IMR-90 (cell line): ENCODE results near the gene ZNF200. TPM values are rescaled to one million over a fixed set of nuclear protein-coding genes. Genes with fewer than 3 reads are reported as not detected.

Experiments
- ATAC-seq: fragments of 200-7000 bp; cut with Tn5 transposase; 2 replicates; pipeline ENCODE4 v1.9.1; 2020; ENCODE audit warnings: low read depth, mild to moderate bottlenecking, moderate library complexity
- BruUV-seq: library from RNA; stranded (reverse); fragments of 400-500 nt; replicated peaks from 2 replicates; lab custom pipeline; 2021; lab: Mats Ljungman, UMichigan
- CTCF ChIA-PET: fragments of 300-600 bp; formaldehyde crosslinking; extraction: SDS; loops from one replicate; lab custom pipeline; 2021; ENCODE audit warnings: antibody characterized with exemption; lab: Yijun Ruan, JAX
- POLR2A ChIA-PET: fragments of 300-600 bp; sonication (Branson Sonifier 250); formaldehyde crosslinking; loops from one replicate; lab custom pipeline; 2022; ENCODE audit warnings: antibody characterized with exemption; ENCODE audit not compliant: unreplicated experiment; lab: Charles Lee
- DNase-seq: peaks from one replicate; pipeline ENCODE4 v3.0.0; 2013
- H2AFZ ChIP-seq: replicated peaks from 2 replicates; pipeline ENCODE3; 2013; ENCODE audit warnings: low read length, mild to moderate bottlenecking; ENCODE audit not compliant: poor library complexity
- H2AK5ac ChIP-seq: 2 replicates; pipeline ENCODE4 v1.6.1; 2013; ENCODE audit warnings: low read depth, low read length, inconsistent platforms
- H2AK9ac ChIP-seq: replicated peaks from 2 replicates; pipeline ENCODE3; 2013; ENCODE audit warnings: mild to moderate bottlenecking, low read depth, low read length, moderate library complexity; ENCODE audit not compliant: poor library complexity
- H2BK120ac ChIP-seq: 2 replicates; pipeline ENCODE4 v1.6.1; 2013; ENCODE audit warnings: low read depth, low read length, inconsistent platforms
- H2BK15ac ChIP-seq: 3 replicates; pipeline ENCODE4 v1.6.1; 2013; ENCODE audit warnings: low read depth, low read length, inconsistent platforms
- H2BK20ac ChIP-seq: 2 replicates; pipeline ENCODE4 v1.6.1; 2013; ENCODE audit warnings: low read depth, mild to moderate bottlenecking, inconsistent platforms, low read length, moderate library complexity
- H2BK5ac ChIP-seq: 2 replicates; pipeline ENCODE4 v1.6.1; 2013; ENCODE audit warnings: mild to moderate bottlenecking, low read depth, low read length, inconsistent platforms; ENCODE audit not compliant: poor library complexity, severe bottlenecking
- H3K14ac ChIP-seq: replicated peaks from 2 replicates; pipeline ENCODE4 v1.6.1; 2013; ENCODE audit warnings: low read depth, low read length, inconsistent platforms
- H3K18ac ChIP-seq: 2 replicates; pipeline ENCODE4 v1.6.1; 2013; ENCODE audit warnings: low read depth, low read length, control low read depth
- H3K23ac ChIP-seq: 2 replicates; pipeline ENCODE4 v1.6.1; 2013; ENCODE audit warnings: low read depth, low read length, inconsistent platforms
- H3K27ac ChIP-seq: 2 replicates; pipeline ENCODE4 v1.5.1; 2013; ENCODE audit warnings: mild to moderate bottlenecking, control low read depth, low read length; ENCODE audit not compliant: insufficient read depth
- H3K27me3 ChIP-seq: 2 replicates; pipeline ENCODE4 v1.6.1; 2013; ENCODE audit warnings: low read length; ENCODE audit not compliant: control insufficient read depth, insufficient read depth
- H3K36me3 ChIP-seq: 2 replicates; pipeline ENCODE4 v1.6.1; 2013; ENCODE audit warnings: low read length, mixed read lengths; ENCODE audit not compliant: control insufficient read depth, insufficient read depth
- H3K4ac ChIP-seq: 2 replicates; pipeline ENCODE4 v1.6.1; 2013; ENCODE audit warnings: low read depth, low read length, inconsistent platforms
- H3K4me1 ChIP-seq: 2 replicates; pipeline ENCODE4 v1.6.1; 2013; ENCODE audit warnings: low read length, mixed read lengths; ENCODE audit not compliant: control insufficient read depth, insufficient read depth
- H3K4me2 ChIP-seq: 2 replicates; pipeline ENCODE4 v1.6.1; 2013; ENCODE audit warnings: low read depth, mild to moderate bottlenecking, control low read depth, low read length, moderate library complexity
- H3K4me3 ChIP-seq: 2 replicates; pipeline ENCODE4 v1.5.1; 2013; ENCODE audit warnings: low read depth, mild to moderate bottlenecking, control low read depth, low read length, moderate library complexity; ENCODE audit not compliant: insufficient read depth
- H3K56ac ChIP-seq: 2 replicates; pipeline ENCODE4 v1.6.1; 2013; ENCODE audit warnings: low read length, inconsistent platforms; ENCODE audit not compliant: insufficient read depth; ENCODE audit errors: extremely low read depth
- H3K79me1 ChIP-seq, 2 experiments: 2 replicates each; pipeline ENCODE4 v1.6.1; 2013; ENCODE audit warnings: low read length in 2 of 2, inconsistent platforms in 1 of 2, low read depth in 1 of 2
- H3K9ac ChIP-seq: 2 replicates; pipeline ENCODE4 v1.6.1; 2013; ENCODE audit warnings: low read depth, low read length, control low read depth
- H3K9me1 ChIP-seq: 2 replicates; pipeline ENCODE4 v1.6.1; 2013; ENCODE audit warnings: low read length, inconsistent platforms; ENCODE audit not compliant: insufficient read depth
- H3K9me3 ChIP-seq: 2 replicates; pipeline ENCODE4 v1.6.1; 2013; ENCODE audit warnings: low read length; ENCODE audit not compliant: control insufficient read depth, insufficient read depth
- H4K20me1 ChIP-seq: 2 replicates; pipeline ENCODE4 v1.6.1; 2013; ENCODE audit warnings: low read length, inconsistent platforms; ENCODE audit not compliant: insufficient read depth
- H4K5ac ChIP-seq: 2 replicates; pipeline ENCODE4 v1.6.1; 2013; ENCODE audit warnings: mild to moderate bottlenecking, low read depth, low read length, control low read depth
- H4K8ac ChIP-seq, 2 experiments: 2 replicates each; pipeline ENCODE4 v1.6.1; 2013; ENCODE audit warnings: low read depth in 2 of 2, low read length in 2 of 2, control low read depth in 1 of 2, inconsistent platforms in 1 of 2
- H4K91ac ChIP-seq: 2 replicates; pipeline ENCODE4 v1.6.1; 2013; ENCODE audit warnings: low read depth, low read length, inconsistent platforms; ENCODE audit not compliant: insufficient read depth
- BHLHE40 ChIP-seq: fragments of 150-350 bp; IDR thresholded peaks from 2 replicates; pipeline ENCODE4 v1.6.1; 2016; ENCODE audit warnings: mild to moderate bottlenecking, low read depth, low read length
- CEBPB ChIP-seq: IDR thresholded peaks from 2 replicates; pipeline ENCODE4 v1.6.1; 2012; ENCODE audit warnings: low read depth, low read length, improper control_type of control experiment
- CHD1 ChIP-seq: IDR thresholded peaks from 2 replicates; pipeline ENCODE4 v1.6.1; 2012; ENCODE audit warnings: low read depth, low read length, improper control_type of control experiment
- FOS ChIP-seq: fragments of 150-350 bp; IDR thresholded peaks from 2 replicates; pipeline ENCODE4 v1.6.1; 2016; ENCODE audit warnings: low read depth, low read length
- MAFK ChIP-seq: IDR thresholded peaks from 2 replicates; pipeline ENCODE4 v1.6.1; 2012; ENCODE audit warnings: low read depth, low read length, improper control_type of control experiment
- MAZ ChIP-seq: IDR thresholded peaks from 2 replicates; pipeline ENCODE4 v1.6.1; 2012; ENCODE audit warnings: low read depth, mild to moderate bottlenecking, low read length, improper control_type of control experiment, moderate library complexity, borderline replicate concordance
- MXI1 ChIP-seq: IDR thresholded peaks from 2 replicates; pipeline ENCODE4 v1.6.1; 2012; ENCODE audit warnings: low read depth, mild to moderate bottlenecking, low read length, moderate library complexity, borderline replicate concordance
- NFE2L2 ChIP-seq: fragments of 150-350 bp; IDR thresholded peaks from 2 replicates; pipeline ENCODE4 v1.6.1; 2016; ENCODE audit warnings: low read depth, mild to moderate bottlenecking, low read length
- POLR2A ChIP-seq: IDR thresholded peaks from 2 replicates; pipeline ENCODE4 v1.6.1; 2012; ENCODE audit warnings: mild to moderate bottlenecking, low read depth, low read length
- RAD21 ChIP-seq: IDR thresholded peaks from 2 replicates; pipeline ENCODE4 v1.6.1; 2012; ENCODE audit warnings: low read length, improper control_type of control experiment
- RCOR1 ChIP-seq: IDR thresholded peaks from 2 replicates; pipeline ENCODE4 v1.6.1; 2012; ENCODE audit warnings: mild to moderate bottlenecking, low read length, improper control_type of control experiment; ENCODE audit not compliant: insufficient replicate concordance
- RFX5 ChIP-seq: IDR thresholded peaks from 2 replicates; pipeline ENCODE4 v1.8.0; 2012; ENCODE audit warnings: low read depth, mild to moderate bottlenecking, low read length, moderate library complexity
- SMC3 ChIP-seq: fragments of 150-350 bp; IDR thresholded peaks from 2 replicates; pipeline ENCODE4 v1.6.1; 2016; ENCODE audit warnings: low read depth, mild to moderate bottlenecking, antibody characterized with exemption, low read length, moderate library complexity
- WGBS, 2 experiments: methylation state at CpG; one replicate each; pipeline versions ENCODE4 v1.1.5 to v1.1.7; 2013; ENCODE audit warnings: missing lambda C conversion rate in 2 of 2; ENCODE audit not compliant: insufficient read length in 1 of 2; ENCODE audit errors: extremely low coverage in 2 of 2; 5-methylcytosine and 5-hydroxymethylcytosine counted together
- dilution Hi-C: fragments of 300-500 bp; cut with HindIII; formaldehyde crosslinking; loops from one replicate; pipeline ENCODE4 v1.14.3; 2018; ENCODE audit warnings: low sequenced_read_pairs; ENCODE audit not compliant: unreplicated experiment
- in situ Hi-C: fragments of 300-500 bp; cut with MboI; formaldehyde crosslinking; loops from 3 replicates; pipeline ENCODE4 v1.14.3; 2019; ENCODE audit warnings: low sequenced_read_pairs, inconsistent platforms, mixed read lengths
- intact Hi-C: fragments of 100-400 bp; cut with micrococcal nuclease; formaldehyde crosslinking; loops from 2 replicates; pipeline ENCODE4 v1.10.0; 2022
- polyA plus RNA-seq, 3 experiments: library from polyadenylated mRNA; depleted of rRNA; stranded (reverse); fragments of >200 nt; gene quantifications; 2 replicates each; pipeline ENCODE4 v1.2.3, GENCODE V29; 2012; ENCODE audit warnings: low replicate concordance in 1 of 3
- total RNA-seq: library from RNA; depleted of rRNA; stranded (reverse); fragments of >200 nt; gene quantifications from 2 replicates; pipeline ENCODE4 v1.2.3, GENCODE V29; 2012
- TF ChIP-seq, protein P1 (sequence below): conservative IDR thresholded peaks from 2 replicates; pipeline ENCODE4 v1.5.1; 2012; ENCODE audit warnings: mild to moderate bottlenecking, low read depth, low read length, improper control_type of control experiment
- TF ChIP-seq, protein P2 (sequence below): fragments of 150-350 bp; IDR thresholded peaks from 2 replicates; pipeline ENCODE4 v1.6.1; 2017; ENCODE audit warnings: mild to moderate bottlenecking, antibody characterized with exemption, low read length, low read depth
- TF ChIP-seq, protein P3 (sequence below): fragments of 150-350 bp; IDR thresholded peaks from 2 replicates; pipeline ENCODE4 v1.6.1; 2016; ENCODE audit warnings: low read depth, mild to moderate bottlenecking, low read length, moderate library complexity, borderline replicate concordance

ZNF200 gene
- total and polyA plus RNA-seq, 2 of the 4 experiments (the other 2 are of a cell fraction) = 3.7 to 7.5 TPM

DNA sequence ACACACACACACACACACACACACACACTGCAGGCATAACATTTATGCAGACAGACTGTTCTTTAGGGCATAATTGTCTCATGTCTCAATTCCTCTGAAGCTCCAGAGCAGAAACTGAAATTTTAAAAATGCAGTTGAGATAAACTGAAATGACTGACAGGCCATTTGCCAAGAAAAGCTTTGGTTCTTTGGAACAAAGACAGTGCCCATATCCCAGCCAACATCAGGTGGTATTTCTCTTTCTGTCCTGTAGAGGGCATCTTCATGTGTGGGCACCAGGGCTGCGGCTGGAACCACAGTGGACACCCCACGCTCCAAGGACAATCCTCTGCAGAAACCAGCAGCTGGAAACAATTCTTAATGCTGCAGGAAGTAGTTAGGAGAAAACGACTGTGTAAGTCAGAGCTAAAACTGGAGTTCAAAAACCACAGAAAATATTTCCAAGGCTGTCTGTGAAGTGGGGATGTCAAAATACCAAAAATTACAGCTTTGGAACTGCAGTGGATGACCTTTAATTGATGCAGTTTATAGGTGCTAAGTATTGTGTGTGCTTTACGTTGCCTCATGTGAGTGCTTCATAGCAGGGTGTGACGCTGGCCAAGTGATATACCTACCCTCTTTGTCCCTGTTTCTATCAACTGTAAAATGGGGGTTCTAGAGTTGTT, 32.0 kb upstream of the ZNF200 start:
- H4K8ac ChIP-seq = no peak overlapping the region
- peaks cover 0 to 5% of the 10 kb centered on the region in 2 experiments; a peak in 2 of 4 replicates for H3K79me1 ChIP-seq
- no peak overlapping the region for H3K56ac ChIP-seq
- dilution Hi-C loops (no loop called here), intact Hi-C loops (no loop called here), in situ Hi-C loops (no loop called here)
- ChIA-PET CTCF (interaction anchor here (0.6 to 1.0 kb wide), 3 partner anchors 10 to 61 kb away, joined by 3 read pairs; no protein-coding TSS in a partner anchor), POLR2A (no interaction called here)
- no peaks in the 10 kb centered on the region for H3K27me3 ChIP-seq
- no peak overlapping the region for H2BK5ac ChIP-seq
- no peaks in the 10 kb centered on the region; the same call in 1 of the 2 replicates for H3K9me1 ChIP-seq
- ATAC-seq (no peak), DNase-seq (peak; percentile 35)
- no peak overlapping the region for H2BK120ac ChIP-seq
- H4K91ac ChIP-seq = no peak overlapping the region
- H3K27ac ChIP-seq = no peak overlapping the region
- no peak overlapping the region for H3K4ac ChIP-seq
- H4K20me1 ChIP-seq = no peaks in the 10 kb centered on the region
- H3K9ac ChIP-seq = no peak overlapping the region
- no peak overlapping the region for H3K23ac ChIP-seq
- no peak overlapping the region for H2AFZ ChIP-seq
- no peak overlapping the region for H2AK9ac ChIP-seq
- no peak overlapping the region for H3K14ac ChIP-seq
- no peak overlapping the region for H4K5ac ChIP-seq
- no peak overlapping the region for H2AK5ac ChIP-seq
- no peak overlapping the region for H3K18ac ChIP-seq
- no peak overlapping the region for H3K4me3 ChIP-seq
- no TSS peak for BruUV-seq
- 0 out of 2 replicates have a peak, but pooled peaks cover 2% of the 10 kb centered on the region for H3K4me1 ChIP-seq
- no peak overlapping the region for H2BK20ac ChIP-seq
- H3K9me3 ChIP-seq = no peaks in the 10 kb centered on the region
- H3K36me3 ChIP-seq = no peaks in the 10 kb centered on the region
- no peak overlapping the region for H2BK15ac ChIP-seq
- TF ChIP-seq RCOR1 (no peak), MAFK (no peak), RFX5 (no peak), RAD21 (peak; percentile 37), CHD1 (no peak), CEBPB (no peak), SMC3 (0 out of 2 replicates have a peak, but pooled peaks have one; percentile 14), BHLHE40 (no peak), POLR2A (no peak), MXI1 (no peak), FOS (no peak), NFE2L2 (no peak), MAZ (no peak)
- TF ChIP-seq, protein P1, sequence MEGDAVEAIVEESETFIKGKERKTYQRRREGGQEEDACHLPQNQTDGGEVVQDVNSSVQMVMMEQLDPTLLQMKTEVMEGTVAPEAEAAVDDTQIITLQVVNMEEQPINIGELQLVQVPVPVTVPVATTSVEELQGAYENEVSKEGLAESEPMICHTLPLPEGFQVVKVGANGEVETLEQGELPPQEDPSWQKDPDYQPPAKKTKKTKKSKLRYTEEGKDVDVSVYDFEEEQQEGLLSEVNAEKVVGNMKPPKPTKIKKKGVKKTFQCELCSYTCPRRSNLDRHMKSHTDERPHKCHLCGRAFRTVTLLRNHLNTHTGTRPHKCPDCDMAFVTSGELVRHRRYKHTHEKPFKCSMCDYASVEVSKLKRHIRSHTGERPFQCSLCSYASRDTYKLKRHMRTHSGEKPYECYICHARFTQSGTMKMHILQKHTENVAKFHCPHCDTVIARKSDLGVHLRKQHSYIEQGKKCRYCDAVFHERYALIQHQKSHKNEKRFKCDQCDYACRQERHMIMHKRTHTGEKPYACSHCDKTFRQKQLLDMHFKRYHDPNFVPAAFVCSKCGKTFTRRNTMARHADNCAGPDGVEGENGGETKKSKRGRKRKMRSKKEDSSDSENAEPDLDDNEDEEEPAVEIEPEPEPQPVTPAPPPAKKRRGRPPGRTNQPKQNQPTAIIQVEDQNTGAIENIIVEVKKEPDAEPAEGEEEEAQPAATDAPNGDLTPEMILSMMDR = peak; percentile 48
- TF ChIP-seq, protein P2, sequence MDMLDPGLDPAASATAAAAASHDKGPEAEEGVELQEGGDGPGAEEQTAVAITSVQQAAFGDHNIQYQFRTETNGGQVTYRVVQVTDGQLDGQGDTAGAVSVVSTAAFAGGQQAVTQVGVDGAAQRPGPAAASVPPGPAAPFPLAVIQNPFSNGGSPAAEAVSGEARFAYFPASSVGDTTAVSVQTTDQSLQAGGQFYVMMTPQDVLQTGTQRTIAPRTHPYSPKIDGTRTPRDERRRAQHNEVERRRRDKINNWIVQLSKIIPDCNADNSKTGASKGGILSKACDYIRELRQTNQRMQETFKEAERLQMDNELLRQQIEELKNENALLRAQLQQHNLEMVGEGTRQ = no peak
- TF ChIP-seq, protein P3, sequence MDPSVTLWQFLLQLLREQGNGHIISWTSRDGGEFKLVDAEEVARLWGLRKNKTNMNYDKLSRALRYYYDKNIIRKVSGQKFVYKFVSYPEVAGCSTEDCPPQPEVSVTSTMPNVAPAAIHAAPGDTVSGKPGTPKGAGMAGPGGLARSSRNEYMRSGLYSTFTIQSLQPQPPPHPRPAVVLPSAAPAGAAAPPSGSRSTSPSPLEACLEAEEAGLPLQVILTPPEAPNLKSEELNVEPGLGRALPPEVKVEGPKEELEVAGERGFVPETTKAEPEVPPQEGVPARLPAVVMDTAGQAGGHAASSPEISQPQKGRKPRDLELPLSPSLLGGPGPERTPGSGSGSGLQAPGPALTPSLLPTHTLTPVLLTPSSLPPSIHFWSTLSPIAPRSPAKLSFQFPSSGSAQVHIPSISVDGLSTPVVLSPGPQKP = no peak
- no peak overlapping the region for H3K4me2 ChIP-seq
- WGBS, 2 experiments = no CpG with 5 or more reads among the region's 5 CpGs
